Nephron (organoid): ENCODE results near the gene KSR2.

Experiments
- H3K27ac Mint-ChIP-seq, 3 experiments: 2 replicates each; pipeline ENCODE4 v1.8.0; 2020; ENCODE audit warnings: mixed read lengths in 3 of 3, mild to moderate bottlenecking in 2 of 3, moderate library complexity in 1 of 3
- H3K27me3 Mint-ChIP-seq: 2 replicates; pipeline ENCODE4 v1.8.0; 2021; ENCODE audit warnings: low read depth, mild to moderate bottlenecking, moderate library complexity, mixed read lengths
- H3K36me3 Mint-ChIP-seq: 2 replicates; pipeline ENCODE4 v1.8.0; 2020; ENCODE audit warnings: low read depth, mixed read lengths
- H3K4me1 Mint-ChIP-seq: 2 replicates; pipeline ENCODE4 v1.8.0; 2020; ENCODE audit warnings: mixed read lengths
- H3K4me3 Mint-ChIP-seq, 3 experiments: 2 replicates each; pipeline ENCODE4 v1.8.0; 2020; ENCODE audit warnings: mild to moderate bottlenecking in 3 of 3, mixed read lengths in 3 of 3, moderate library complexity in 2 of 3
- H3K9me3 Mint-ChIP-seq: 2 replicates; pipeline ENCODE4 v1.8.0; 2020; ENCODE audit warnings: mixed read lengths
- TF ChIP-seq, protein P1 (sequence below), 3 experiments: fragments of 200-600 bp; sonication (generic); IDR thresholded peaks; one replicate each; pipeline ENCODE4 v1.5.0; 2021; ENCODE audit warnings: antibody characterized with exemption in 3 of 3; ENCODE audit not compliant: unreplicated experiment in 3 of 3

The KSR2 gene

DNA sequence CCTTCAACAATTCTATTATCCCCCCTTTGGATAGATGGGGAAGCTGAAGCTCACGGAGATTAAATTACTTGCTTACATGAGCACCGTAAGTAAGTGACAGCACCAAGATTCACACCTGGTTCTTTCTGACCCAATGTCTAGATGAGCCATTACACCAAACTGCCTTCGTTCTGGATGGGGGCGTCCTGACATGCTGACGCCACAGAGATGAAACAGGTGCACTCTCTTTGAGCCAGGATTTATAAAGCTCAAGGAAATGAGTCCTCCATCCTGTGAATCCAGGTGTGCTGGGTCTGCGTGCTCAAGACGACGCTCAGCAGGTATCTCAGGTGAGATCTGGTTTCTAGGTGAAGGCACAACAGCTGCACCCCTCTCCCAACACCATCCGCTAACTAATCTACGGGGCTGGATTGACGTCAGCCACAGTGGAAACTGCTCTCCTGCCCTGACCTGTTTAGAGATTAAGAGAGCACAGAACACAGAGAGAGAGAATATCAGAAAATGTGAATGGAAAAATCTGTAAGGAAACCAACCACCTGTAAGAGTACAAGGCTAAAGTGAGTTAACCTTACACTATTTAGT lies 61.6 kb downstream of the KSR2 start:
- TF ChIP-seq, protein P1, sequence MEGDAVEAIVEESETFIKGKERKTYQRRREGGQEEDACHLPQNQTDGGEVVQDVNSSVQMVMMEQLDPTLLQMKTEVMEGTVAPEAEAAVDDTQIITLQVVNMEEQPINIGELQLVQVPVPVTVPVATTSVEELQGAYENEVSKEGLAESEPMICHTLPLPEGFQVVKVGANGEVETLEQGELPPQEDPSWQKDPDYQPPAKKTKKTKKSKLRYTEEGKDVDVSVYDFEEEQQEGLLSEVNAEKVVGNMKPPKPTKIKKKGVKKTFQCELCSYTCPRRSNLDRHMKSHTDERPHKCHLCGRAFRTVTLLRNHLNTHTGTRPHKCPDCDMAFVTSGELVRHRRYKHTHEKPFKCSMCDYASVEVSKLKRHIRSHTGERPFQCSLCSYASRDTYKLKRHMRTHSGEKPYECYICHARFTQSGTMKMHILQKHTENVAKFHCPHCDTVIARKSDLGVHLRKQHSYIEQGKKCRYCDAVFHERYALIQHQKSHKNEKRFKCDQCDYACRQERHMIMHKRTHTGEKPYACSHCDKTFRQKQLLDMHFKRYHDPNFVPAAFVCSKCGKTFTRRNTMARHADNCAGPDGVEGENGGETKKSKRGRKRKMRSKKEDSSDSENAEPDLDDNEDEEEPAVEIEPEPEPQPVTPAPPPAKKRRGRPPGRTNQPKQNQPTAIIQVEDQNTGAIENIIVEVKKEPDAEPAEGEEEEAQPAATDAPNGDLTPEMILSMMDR (IDR thresholded peaks at IDR 0.05; ENCODE audit: unreplicated experiment in 3 of 3): no peak
- Mint-ChIP-seq H3K4me3 (no peak overlapping the region), H3K27ac (no peak overlapping the region), H3K9me3 (no peaks in the 10 kb centered on the region), H3K36me3 (no peaks in the 10 kb centered on the region), H3K27me3 (peaks cover 11% of the 10 kb centered on the region), H3K4me1 (no peaks in the 10 kb centered on the region)

DNA sequence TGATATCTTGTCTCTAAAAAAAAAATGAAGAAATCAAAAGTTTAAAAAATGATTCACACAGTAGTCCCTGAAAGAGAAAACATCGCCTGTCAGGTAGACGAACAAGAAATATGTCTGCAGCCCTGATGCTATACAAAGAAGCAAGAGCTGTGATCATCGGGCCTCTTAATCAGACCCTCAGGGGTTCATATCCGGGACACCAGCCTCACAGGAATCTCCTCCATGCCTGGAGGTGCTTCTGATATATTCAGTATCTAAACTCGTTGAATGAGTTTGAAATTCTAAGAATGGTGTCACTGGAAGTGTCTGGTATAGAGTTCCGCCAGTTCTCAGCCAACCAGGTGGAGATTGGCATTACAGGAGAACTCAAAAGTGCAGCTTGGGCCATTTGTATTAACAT lies 64.7 kb downstream of the KSR2 start:
- Mint-ChIP-seq H3K4me3 (no peak overlapping the region), H3K4me1 (no peaks in the 10 kb centered on the region), H3K27me3 (peaks cover 5% of the 10 kb centered on the region), H3K27ac (no peak overlapping the region), H3K9me3 (no peaks in the 10 kb centered on the region), H3K36me3 (no peaks in the 10 kb centered on the region)
- TF ChIP-seq, protein P1 (IDR thresholded peaks at IDR 0.05; ENCODE audit: unreplicated experiment in 3 of 3): no peak

DNA sequence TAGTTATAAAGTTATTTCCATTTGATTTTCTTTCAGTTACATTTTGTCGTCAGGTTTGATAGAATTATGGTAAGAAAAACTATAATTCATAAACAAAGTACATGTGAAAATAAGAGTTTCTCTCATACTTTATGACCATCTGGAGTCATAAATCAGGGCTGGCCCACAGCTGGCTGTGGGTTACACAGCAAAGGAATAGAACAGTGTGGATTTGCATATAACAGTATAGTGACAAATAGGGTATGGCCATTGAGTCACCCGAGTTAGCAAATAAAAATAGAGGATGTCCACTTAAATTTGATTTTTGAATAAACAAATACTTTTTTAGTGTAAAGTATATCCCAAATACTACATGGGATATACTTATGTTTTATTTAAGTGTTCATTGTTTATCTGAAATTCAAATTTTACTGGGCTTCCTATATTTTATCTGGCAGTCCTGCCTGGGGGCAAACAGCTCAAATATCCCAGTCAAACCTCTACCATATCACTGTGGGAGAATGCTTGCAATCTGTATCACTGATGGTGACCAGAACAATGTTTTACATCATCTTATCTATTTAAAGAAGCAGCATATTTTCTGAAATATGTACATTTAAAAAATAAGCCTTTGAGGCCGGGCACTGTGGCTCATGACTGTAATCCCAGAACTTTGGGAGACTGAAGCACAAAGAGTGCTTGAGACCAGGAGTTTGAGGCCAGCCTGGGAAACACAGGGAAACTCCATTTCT lies 65.5 kb downstream of the KSR2 start:
- TF ChIP-seq, protein P1 (IDR thresholded peaks at IDR 0.05; ENCODE audit: unreplicated experiment in 3 of 3): no peak
- H3K36me3 Mint-ChIP-seq: no peaks in the 10 kb centered on the region
- no peaks in the 10 kb centered on the region for H3K9me3 Mint-ChIP-seq
- no peak overlapping the region for H3K4me3 Mint-ChIP-seq
- peaks cover 4% of the 10 kb centered on the region for H3K27me3 Mint-ChIP-seq
- no peaks in the 10 kb centered on the region for H3K4me1 Mint-ChIP-seq
- H3K27ac Mint-ChIP-seq: no peak overlapping the region

DNA sequence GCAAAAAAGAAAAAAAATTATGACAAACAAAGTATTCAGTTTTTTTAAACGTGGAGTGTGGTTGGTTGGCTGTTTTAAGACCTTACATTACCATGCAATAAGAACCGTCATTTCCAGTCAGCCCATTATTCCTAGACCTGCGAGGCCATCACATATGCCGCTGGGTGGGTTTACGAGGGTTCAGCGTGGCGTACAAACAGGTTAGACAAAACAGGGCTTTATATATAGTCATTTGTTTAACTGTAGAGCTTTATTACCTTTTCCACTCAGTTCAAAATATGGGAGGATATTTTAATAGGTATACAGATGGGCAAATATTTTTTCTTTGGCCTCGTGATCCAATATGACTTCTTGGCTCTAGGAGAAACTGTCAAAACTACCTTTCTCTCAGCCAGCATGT lies 67.2 kb downstream of the KSR2 start:
- Mint-ChIP-seq H3K27ac (no peak overlapping the region), H3K27me3 (no peaks in the 10 kb centered on the region), H3K9me3 (no peaks in the 10 kb centered on the region), H3K4me3 (no peak overlapping the region), H3K36me3 (no peaks in the 10 kb centered on the region), H3K4me1 (no peaks in the 10 kb centered on the region)
- TF ChIP-seq, protein P1 (IDR thresholded peaks at IDR 0.05; ENCODE audit: unreplicated experiment in 3 of 3): no peak

DNA sequence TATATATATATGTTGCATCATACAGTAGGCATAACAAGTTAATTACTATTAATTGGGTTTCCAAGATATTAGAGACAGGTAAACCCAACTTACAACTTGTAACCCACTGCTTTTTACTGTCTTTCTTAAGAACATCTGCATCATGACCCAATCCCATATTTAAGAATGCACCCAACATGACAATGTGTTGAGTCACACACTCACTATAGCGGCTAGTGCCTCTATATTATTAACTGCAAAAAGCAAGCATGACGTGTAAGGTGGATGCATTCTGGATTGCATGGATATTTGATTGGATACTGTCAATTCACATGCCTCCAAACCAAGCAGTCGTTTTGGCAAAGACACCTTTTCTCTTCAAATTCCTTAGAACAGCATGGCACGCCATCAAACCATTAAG lies 68.2 kb downstream of the KSR2 start:
- H3K9me3 Mint-ChIP-seq: no peaks in the 10 kb centered on the region
- TF ChIP-seq, protein P1 (IDR thresholded peaks at IDR 0.05; ENCODE audit: unreplicated experiment in 3 of 3): no peak
- H3K27me3 Mint-ChIP-seq: no peaks in the 10 kb centered on the region
- no peak overlapping the region for H3K4me3 Mint-ChIP-seq
- H3K36me3 Mint-ChIP-seq: no peaks in the 10 kb centered on the region
- H3K4me1 Mint-ChIP-seq: no peaks in the 10 kb centered on the region
- H3K27ac Mint-ChIP-seq: no peak overlapping the region
